ENCODE data around the gene DNAJA3. TPM values are rescaled to one million over a fixed set of nuclear protein-coding genes. Genes with fewer than 3 reads are reported as not detected.

The DNAJA3 gene
- polyA plus RNA-seq, 1 experiment, result 32.1 TPM

DNA sequence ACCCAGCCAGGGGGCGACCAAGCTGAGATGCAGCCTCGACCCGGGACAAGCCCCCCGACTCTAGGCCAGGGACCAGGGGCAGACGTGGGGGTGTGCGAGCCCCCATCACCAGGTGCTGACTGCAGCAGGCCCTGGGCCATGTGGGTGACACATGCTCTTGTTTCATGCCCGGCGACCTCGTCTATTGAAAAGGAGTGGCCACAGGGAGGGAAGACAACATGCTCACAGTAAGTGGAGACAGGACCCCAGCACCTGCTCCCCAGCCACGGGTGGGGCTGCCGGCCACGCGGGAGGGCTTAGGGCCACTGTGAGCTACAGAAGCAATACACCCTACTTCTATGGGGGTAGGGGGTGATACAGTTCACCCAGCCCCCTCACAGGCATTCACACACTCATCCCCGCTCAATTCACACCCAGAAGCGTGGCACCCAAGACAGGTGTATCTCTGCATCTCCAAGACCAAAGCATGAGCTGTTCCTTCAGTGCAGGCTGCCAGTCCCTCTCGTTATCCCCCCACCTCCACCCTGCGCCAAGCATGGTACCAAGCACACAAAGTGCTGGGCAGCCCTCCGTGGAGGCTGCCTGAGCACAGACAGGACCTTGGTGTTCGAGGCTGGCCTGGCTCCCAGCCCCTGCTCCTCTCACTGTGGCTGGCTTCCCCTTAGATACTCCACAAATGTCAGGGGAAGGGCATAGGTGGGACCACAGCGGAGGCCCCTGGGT is 40.4 kb upstream of the DNAJA3 start:
- H3K27ac ChIP-seq (ENCODE audit: low read depth, low read length), result peak overlapping the region; percentile 21
- no peak for DNase-seq (ENCODE audit: low read depth, low spot score)
- H3K27me3 ChIP-seq (ENCODE audit: control insufficient read depth, insufficient read depth, low read length), result no peaks in the 10 kb centered on the region
- H3K4me3 ChIP-seq (ENCODE audit: low read depth, low read length), result no peak overlapping the region
- H3K9me3 ChIP-seq (ENCODE audit: control insufficient read depth, insufficient read depth, low read length), result peaks cover 4% of the 10 kb centered on the region; the same call in 1 of the 2 replicates
- CTCF ChIA-PET, result interaction anchor here (1.0 to 1.2 kb wide), 2 partner anchors 17 to 26 kb away, joined by 3 read pairs; no protein-coding TSS in a partner anchor
- POLR2A ChIA-PET, result interaction anchor here (1.0 to 3.6 kb wide), 3 partner anchors 12 to 23 kb away, joined by 3 to 24 read pairs (median 8); partner anchors contain the start of gene VASN
- TF ChIP-seq, protein P1, sequence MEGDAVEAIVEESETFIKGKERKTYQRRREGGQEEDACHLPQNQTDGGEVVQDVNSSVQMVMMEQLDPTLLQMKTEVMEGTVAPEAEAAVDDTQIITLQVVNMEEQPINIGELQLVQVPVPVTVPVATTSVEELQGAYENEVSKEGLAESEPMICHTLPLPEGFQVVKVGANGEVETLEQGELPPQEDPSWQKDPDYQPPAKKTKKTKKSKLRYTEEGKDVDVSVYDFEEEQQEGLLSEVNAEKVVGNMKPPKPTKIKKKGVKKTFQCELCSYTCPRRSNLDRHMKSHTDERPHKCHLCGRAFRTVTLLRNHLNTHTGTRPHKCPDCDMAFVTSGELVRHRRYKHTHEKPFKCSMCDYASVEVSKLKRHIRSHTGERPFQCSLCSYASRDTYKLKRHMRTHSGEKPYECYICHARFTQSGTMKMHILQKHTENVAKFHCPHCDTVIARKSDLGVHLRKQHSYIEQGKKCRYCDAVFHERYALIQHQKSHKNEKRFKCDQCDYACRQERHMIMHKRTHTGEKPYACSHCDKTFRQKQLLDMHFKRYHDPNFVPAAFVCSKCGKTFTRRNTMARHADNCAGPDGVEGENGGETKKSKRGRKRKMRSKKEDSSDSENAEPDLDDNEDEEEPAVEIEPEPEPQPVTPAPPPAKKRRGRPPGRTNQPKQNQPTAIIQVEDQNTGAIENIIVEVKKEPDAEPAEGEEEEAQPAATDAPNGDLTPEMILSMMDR (IDR thresholded peaks at IDR 0.05; ENCODE audit: low read depth, low read length), result no peak

DNA sequence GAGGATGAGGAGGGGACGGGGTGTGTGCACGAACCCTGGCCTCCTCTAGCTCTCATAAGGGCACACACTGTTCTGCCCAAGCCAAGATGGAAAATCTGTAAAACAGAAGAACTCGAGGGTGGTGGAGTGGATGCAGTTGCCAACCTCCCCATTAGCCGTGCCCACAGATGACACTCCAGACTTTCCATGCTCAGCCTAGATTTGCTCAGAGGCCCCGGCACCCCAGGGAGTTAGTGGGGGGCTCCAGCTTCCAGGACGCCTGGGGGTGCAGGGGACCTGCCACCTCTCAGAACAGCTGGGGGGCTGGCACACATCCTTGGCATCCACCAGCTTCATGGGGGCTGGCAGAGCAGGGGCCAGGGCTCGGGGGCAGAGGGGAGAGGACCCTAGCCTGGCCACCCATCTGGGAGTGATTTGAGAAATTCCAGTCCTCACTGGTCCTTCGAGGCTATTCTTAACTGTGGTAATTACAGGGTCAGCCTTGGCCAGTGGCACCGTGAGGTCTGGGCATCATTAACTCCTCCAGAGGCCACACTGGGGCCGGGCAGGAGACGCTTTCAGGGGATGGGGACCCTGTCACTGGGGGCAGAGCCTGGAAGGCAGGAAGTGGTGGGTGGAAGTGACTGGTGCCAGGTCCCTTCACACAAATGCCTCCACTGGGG is 39.7 kb upstream of the DNAJA3 start:
- no peak overlapping the region for H3K4me3 ChIP-seq (ENCODE audit: low read depth, low read length)
- peak overlapping the region; percentile 31 for H3K27ac ChIP-seq (ENCODE audit: low read depth, low read length)
- peaks cover 4% of the 10 kb centered on the region; the same call in 1 of the 2 replicates for H3K9me3 ChIP-seq (ENCODE audit: control insufficient read depth, insufficient read depth, low read length)
- no peaks in the 10 kb centered on the region for H3K27me3 ChIP-seq (ENCODE audit: control insufficient read depth, insufficient read depth, low read length)
- TF ChIP-seq, protein P1 (IDR thresholded peaks at IDR 0.05; ENCODE audit: low read depth, low read length), result no peak
- ChIA-PET CTCF (interaction anchor here (1.0 to 1.4 kb wide), 4 partner anchors 16 to 26 kb away, joined by 3 to 7 read pairs (median 4); no protein-coding TSS in a partner anchor), POLR2A (interaction anchor here (0.8 to 3.6 kb wide), 4 partner anchors 13 to 61 kb away, joined by 3 to 24 read pairs (median 6); partner anchors contain the start of genes PAM16 and VASN)
- DNase-seq (ENCODE audit: low read depth, low spot score), result no peak

DNA sequence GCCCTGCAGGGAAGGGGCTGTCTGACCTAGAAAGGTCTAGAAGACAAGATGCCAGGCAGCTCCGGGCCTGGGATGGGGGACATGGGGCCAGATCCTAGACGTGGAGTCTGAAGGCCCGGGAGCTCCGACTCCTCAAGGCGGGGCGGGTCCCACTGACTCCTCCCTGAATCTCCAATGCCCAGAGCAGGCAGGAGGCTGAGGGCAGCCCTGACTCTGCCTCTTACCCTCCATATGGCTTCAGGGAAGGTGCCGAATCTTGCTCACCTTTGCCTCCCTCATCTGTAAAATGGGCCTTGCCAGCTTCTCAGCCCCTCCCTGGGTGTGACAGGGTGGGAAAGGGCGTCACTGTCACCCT is 39.2 kb upstream of the DNAJA3 start:
- Histone ChIP-seq H3K4me3 (ENCODE audit: low read depth, low read length) (no peak overlapping the region), H3K9me3 (ENCODE audit: control insufficient read depth, insufficient read depth, low read length) (no peaks in the 10 kb centered on the region; the same call in 1 of the 2 replicates), H3K27me3 (ENCODE audit: control insufficient read depth, insufficient read depth, low read length) (no peaks in the 10 kb centered on the region), H3K27ac (ENCODE audit: low read depth, low read length) (peak overlapping the region; percentile 31)
- TF ChIP-seq, protein P1 (IDR thresholded peaks at IDR 0.05; ENCODE audit: low read depth, low read length), result no peak
- POLR2A ChIA-PET, result interaction anchor here (0.8 to 3.6 kb wide), 5 partner anchors 13 to 62 kb away, joined by 3 to 24 read pairs (median 4); partner anchors contain the start of genes PAM16 and VASN
- CTCF ChIA-PET, result interaction anchor here (1.4 kb wide), 2 partner anchors 16 to 17 kb away, joined by 5 to 7 read pairs; no protein-coding TSS in a partner anchor
- no peak for DNase-seq (ENCODE audit: low read depth, low spot score)

DNA sequence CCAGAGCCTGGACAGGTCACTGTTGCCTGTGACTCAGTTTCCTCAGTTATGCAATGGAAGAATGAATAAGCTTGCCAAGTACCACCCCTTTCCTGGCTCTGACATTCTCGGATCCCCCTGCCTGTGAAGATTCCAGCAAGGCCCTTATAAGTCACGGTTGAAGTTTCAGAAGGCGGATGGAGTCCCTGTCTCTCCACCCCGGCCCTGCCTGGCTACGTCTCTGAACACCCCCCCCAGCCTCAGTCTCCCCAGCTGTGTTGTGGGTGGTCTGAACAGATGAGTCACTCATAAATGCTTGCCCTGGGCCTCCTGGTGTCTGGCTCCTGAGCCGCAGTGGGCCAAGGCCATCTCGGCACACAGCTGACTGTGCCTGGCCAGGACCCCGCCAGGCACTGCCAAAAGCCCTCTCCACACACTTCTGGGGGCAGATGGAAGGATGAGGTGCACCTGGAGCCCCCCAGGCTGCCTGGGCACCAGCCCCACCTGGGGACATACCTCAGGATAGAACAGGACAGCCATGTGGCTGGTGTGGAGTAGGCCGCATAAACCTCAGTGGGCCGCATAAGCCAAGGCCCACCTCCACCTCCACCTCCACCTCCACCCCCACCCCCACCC is 38.6 kb upstream of the DNAJA3 start:
- ChIA-PET CTCF (interaction anchor here (1.4 kb wide), 2 partner anchors 15 to 17 kb away, joined by 5 to 7 read pairs; no protein-coding TSS in a partner anchor), POLR2A (interaction anchor here (0.8 to 3.6 kb wide), 6 partner anchors 9 to 62 kb away, joined by 3 to 24 read pairs (median 4); partner anchors contain the start of genes PAM16 and VASN)
- Histone ChIP-seq H3K4me3 (ENCODE audit: low read depth, low read length) (no peak overlapping the region), H3K27ac (ENCODE audit: low read depth, low read length) (no peak overlapping the region), H3K9me3 (ENCODE audit: control insufficient read depth, insufficient read depth, low read length) (no peaks in the 10 kb centered on the region; the same call in 1 of the 2 replicates), H3K27me3 (ENCODE audit: control insufficient read depth, insufficient read depth, low read length) (no peaks in the 10 kb centered on the region)
- TF ChIP-seq, protein P1 (IDR thresholded peaks at IDR 0.05; ENCODE audit: low read depth, low read length), result 0 out of 2 replicates have a peak, but pooled peaks have one; percentile 1
- no peak for DNase-seq (ENCODE audit: low read depth, low spot score)
